Esophagus squamous epithelium (tissue), 4 donors: ENCODE data around the gene NCKAP5.

ENCODE experiments used
- POLR2A ChIP-seq, 4 donors: fragments of 450-650 bp; IDR thresholded peaks; one replicate each; pipeline ENCODE4 v1.6.1; 2017; ENCODE audit warnings: antibody characterized with exemption in 4 of 4, mild to moderate bottlenecking in 4 of 4, moderate library complexity in 3 of 4
- TF ChIP-seq, protein P1 (sequence below), 6 experiments: fragments of 450-650 bp in 4 of 6; fragments of 200-600 bp in 2 of 6; sonication (generic) in 2 of 6; IDR thresholded peaks; one replicate each; pipeline ENCODE4 v1.5.1; 2016 to 2019; ENCODE audit warnings: antibody characterized with exemption in 6 of 6, mild to moderate bottlenecking in 4 of 6, moderate library complexity in 4 of 6

DNA sequence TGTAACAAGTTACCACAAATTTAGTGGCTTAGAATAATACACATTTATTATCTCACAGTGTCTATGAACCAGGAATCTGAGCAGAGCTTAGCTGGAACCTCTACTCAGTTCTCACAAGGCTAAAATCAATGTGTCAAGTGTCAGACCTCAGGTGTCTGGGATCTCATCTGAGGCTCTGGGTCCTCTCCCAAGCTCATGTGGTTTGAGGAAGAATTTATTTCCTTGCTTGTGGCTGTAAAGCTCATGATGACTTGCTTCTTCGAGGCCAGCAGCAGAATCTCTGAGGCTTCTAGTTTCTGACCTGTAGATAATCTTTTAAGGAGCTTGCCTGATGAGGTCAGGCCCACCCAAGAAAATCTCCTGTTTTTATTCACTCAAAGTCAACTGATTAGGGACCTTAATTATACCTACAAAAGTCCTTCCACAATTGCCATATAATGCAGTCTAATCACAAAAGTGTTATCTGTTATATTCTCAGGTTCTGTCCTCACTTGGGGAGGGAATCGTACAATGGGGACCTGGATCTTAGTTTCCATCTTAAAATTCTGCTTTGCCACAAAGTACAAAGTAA lies 14.3 kb downstream of the NCKAP5 start:
- TF ChIP-seq, protein P1, sequence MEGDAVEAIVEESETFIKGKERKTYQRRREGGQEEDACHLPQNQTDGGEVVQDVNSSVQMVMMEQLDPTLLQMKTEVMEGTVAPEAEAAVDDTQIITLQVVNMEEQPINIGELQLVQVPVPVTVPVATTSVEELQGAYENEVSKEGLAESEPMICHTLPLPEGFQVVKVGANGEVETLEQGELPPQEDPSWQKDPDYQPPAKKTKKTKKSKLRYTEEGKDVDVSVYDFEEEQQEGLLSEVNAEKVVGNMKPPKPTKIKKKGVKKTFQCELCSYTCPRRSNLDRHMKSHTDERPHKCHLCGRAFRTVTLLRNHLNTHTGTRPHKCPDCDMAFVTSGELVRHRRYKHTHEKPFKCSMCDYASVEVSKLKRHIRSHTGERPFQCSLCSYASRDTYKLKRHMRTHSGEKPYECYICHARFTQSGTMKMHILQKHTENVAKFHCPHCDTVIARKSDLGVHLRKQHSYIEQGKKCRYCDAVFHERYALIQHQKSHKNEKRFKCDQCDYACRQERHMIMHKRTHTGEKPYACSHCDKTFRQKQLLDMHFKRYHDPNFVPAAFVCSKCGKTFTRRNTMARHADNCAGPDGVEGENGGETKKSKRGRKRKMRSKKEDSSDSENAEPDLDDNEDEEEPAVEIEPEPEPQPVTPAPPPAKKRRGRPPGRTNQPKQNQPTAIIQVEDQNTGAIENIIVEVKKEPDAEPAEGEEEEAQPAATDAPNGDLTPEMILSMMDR (IDR thresholded peaks at IDR 0.05): no peak
- no peak for TF ChIP-seq POLR2A (IDR thresholded peaks at IDR 0.05)
